T47D (cell line): ENCODE measurements around the gene FAM83C.

Experiments used
- DNase-seq, 2 experiments: peaks; one replicate each; pipeline versions ENCODE4 v3.0.0 to v3.0.0-alpha.2; 2011 to 2012; ENCODE audit warnings: low read depth in 1 of 2, low spot score in 1 of 2
- JUND ChIP-seq: IDR thresholded peaks from 2 replicates; pipeline ENCODE4 v1.6.1; 2012; ENCODE audit warnings: low read depth
- in situ Hi-C: cut with HindIII; loops from 2 replicates; pipeline ENCODE4 v1.10.0; 2016; ENCODE audit warnings: low sequenced_read_pairs, low pct_unique_long_range_greater_than_20kb

FAM83C gene

GRCh38 chr20:35283441-35284266 lies 8.6 kb downstream of the FAM83C start:
- no peak for TF ChIP-seq JUND
- DNase-seq = no peak
- in situ Hi-C loops = no loop called here

DNA sequence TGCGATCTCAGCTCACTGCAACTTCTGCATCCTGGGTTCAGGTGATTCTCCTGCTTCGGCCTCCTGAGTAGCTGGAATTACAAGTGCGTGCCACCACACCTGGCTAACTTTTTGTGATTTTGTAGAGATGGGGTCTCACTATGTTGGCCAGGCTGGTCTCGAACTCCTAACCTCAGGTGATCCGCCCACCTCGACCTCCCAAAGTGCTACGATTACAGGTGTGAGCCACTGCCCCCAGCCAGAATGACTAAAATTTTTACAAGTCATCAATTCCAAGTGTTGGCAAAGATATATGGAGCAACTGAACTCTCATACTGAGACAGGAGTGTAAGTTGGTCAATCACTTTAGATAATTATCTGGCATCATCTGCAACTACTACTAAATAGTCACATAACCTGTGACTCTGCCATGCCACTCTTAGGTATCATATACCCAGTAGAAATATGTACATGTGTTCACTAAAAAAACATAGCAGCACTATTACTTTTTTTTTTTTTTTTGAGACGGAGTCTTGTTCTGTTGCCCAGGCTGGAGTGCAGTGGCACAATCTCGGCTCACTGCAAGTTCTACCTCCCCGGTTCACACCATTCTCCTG lies 10.6 kb downstream of the FAM83C start:
- in situ Hi-C loops = no loop called here
- DNase-seq = no peak
- TF ChIP-seq JUND = no peak

- DNase-seq = no peak
- TF ChIP-seq JUND = no peak
- in situ Hi-C loops = no loop called here
Observed at GRCh38 chr20:35280523-35280922, 11.7 kb downstream of the FAM83C start.

DNA sequence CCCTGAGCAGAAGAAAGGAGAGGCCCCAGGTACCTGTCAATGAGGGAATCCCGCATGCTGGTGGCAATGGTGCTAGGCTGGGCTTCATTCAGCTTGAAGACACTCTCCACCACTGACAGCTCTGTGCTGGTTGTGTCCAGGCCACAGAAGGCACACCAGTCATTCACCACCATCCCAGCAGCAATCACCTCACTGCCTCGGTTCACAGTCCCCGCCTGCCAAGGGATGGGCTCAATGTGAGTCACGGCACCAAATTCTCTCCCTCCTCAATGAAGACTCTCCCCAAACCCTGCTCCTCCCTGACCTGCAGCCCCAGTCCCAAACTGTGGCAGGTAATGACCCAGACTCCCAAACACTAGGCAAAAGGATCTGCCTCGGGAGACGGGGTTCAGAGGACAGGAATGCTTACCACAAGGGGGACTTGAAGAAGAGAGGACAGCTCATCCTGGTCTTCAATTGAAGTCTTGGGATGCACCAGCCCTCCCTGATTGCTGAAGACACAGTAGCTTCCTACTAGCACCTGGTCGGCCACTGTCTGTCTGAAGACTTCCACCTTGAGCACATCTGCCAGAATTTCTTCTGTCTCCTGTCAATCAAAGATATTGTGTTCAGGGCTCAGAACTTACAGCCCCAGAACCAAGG lies 12.6 kb downstream of the FAM83C start:
- DNase-seq = no peak
- in situ Hi-C loops = no loop called here
- TF ChIP-seq JUND = no peak

GRCh38 chr20:35279040-35279439 lies 13.2 kb downstream of the FAM83C start:
- no peak for TF ChIP-seq JUND
- in situ Hi-C loops = no loop called here
- DNase-seq = no peak

DNA sequence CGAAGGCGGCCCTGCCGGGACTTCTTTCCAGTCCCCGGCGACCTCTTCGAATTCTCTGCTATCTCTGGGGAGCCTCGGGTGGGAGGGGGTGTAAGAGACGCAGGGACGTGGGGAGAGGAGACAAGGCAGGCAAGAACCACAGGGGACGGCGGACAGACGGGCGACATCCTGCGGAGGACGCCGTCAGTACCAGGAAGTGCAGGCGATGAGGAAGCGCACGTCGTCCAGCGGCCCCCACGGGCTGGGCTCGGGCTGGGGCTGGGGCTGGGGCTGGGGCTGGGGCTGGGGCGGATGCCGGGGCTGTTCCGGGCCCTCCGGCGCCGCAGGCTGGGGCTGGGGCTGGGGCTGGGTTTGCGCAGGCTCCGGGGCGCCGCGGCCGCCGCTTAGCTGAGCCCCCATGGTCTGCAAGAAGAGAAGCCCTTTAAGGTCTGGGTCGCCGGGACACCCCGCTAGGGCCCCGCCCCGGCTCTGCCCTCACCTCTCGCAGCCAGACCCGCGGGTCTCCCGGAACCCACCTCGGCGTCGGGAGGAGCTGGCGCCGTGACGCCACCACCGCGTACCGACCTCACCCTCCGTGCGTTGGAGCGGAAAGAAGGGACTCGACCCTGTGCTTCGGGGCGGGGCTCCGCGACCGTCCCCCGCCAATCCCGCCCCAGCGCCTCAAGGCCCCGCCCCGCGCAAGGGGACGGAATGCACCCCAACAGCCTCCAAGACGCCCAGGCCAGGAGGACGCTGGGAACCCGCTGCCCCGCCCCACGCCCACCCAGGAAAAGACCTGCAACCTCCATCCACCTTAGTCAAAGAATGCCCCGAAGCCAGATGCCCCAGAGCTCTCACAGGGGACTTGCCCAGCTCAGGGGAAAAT lies 14.5 kb downstream of the FAM83C start, which contains the start of gene MMP24OS:
Gene MMP24OS, minus strand, starts transcription at position 592 of the 865 bp plus-strand sequence. Its CDS starts 193 bp downstream, at position 399.
- DNase-seq = peak; percentile 91 to 95
- in situ Hi-C loops = no loop called here
- no peak for TF ChIP-seq JUND

DNA sequence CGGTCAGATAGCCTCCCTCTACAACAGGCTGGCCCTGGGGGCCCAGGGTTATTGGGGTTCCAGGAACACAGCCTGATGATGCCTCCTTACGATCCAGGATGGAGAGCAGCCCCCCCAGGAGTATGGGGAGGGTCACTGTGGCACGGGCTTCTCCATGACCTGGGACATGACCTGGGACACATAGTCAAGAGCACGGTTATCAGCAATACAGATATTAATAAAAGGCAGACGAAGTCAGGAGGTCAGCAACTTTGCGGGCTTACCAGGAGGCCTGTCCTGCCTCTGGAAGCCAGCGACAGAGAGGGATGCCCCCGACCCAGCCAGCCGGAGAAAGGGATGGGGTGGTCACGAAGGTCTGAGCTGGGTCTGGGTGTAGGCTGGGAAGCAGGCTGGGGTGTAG lies 15.1 kb downstream of the FAM83C start:
- no peak for TF ChIP-seq JUND
- in situ Hi-C loops = no loop called here
- no peak for DNase-seq

DNA sequence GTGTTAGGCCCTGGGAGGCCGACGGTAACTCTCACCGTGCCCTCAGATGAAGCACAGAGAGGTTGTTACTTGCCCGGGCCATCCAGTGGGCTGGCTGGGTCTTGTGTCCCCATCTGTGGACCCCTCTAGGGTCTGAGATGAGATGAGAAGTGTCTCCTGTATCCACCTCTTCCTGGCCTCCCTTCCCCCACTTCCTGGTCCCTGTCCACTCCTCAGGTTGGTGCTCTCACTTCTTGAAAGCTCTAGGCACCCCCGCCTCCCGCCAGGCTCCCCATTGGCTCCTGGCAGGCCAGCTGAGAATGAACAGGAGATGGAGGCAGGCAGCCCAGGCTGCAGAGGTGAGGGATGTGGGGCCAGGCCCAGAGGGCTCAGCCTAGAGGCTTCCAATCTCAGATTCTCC lies 15.8 kb downstream of the FAM83C start:
- no peak for DNase-seq
- in situ Hi-C loops = no loop called here
- TF ChIP-seq JUND = no peak

DNA sequence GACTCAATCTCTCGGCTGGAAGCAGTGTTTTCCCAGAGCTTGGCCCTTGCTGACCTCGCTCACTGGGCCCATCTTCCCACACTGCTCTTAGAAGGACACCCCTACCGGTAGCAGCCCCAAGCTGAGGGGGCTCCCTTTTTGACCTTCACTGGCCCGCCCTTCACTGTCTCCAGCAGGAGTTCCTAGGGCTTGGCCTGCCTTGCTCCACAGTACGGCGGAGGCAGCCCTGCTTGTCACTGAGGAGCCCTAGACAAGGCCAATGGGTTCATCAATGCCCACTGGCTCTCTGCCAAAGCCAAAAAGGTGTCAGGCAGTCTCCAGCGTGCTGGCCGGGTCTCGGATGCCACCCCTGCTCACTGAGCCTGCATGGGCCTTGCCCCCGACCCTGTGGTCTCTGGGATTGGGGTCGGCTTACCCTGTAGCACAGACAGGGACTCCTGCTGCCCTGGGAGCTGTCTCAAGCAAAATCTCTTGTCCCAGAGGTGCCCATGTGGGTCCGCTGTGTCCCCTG lies 16.4 kb downstream of the FAM83C start:
- no peak for DNase-seq
- TF ChIP-seq JUND = no peak
- in situ Hi-C loops = no loop called here

- no peak for DNase-seq
- TF ChIP-seq JUND = no peak
- in situ Hi-C loops = no loop called here
Observed at GRCh38 chr20:35274172-35275092, 17.8 kb downstream of the FAM83C start.

GRCh38 chr20:35273449-35274171 lies 18.6 kb downstream of the FAM83C start:
- TF ChIP-seq JUND = no peak
- DNase-seq = peak in 1 of 2 experiments; percentile 78
- in situ Hi-C loops = no loop called here
